ENCODE measurements around the gene HDAC9.
"Not testable (repeated sequence)": the region's sequence is repeated elsewhere in the genome, so short reads cannot be mapped to it uniquely, and the experiment has no call there.

Gene HDAC9

DNA sequence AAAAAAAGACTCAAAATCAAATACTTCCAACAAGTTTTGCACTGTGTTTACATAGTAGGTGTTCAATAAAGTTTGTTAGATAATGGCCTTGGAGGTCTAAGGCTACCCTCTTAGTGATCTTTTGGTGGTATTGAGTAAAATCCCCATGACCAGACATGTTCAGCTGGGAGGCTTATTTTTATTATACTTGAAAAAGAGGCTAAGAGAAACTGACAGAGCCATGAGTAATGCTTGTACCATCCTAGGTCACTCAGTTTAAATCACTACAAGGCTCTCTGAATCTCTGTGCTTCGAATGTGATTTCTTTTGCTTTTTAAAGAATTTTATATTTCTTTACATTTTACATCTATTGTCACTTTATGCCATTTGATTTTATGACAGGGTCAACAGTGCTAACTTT lies 531.3 kb downstream of the HDAC9 start:
- DNase-seq (ENCODE audit: low spot score): no peak

- no peak for DNase-seq (ENCODE audit: low spot score)
These were observed 534.7 kb downstream of the HDAC9 start for GRCh38 chr7:19030281-19030680.

- not testable (repeated sequence) for DNase-seq (ENCODE audit: low spot score)
These were observed 537.4 kb downstream of the HDAC9 start for GRCh38 chr7:19032942-19033341.

- no peak for DNase-seq (ENCODE audit: low spot score)
These were observed 556.3 kb downstream of the HDAC9 start for GRCh38 chr7:19051767-19052375.

Measured in SW480 (cell line).